Erythroblast (primary cell): Measurements from ENCODE around the gene SLC36A1.

Source experiments
- GATA1 ChIP-seq: IDR thresholded peaks from 2 replicates; pipeline ENCODE4 v1.6.1; 2011; ENCODE audit warnings: low read depth, mild to moderate bottlenecking, control low read depth, low read length, moderate library complexity
- POLR2A ChIP-seq: IDR thresholded peaks from 2 replicates; pipeline ENCODE4 v1.6.1; 2011; ENCODE audit warnings: mild to moderate bottlenecking, low read length

DNA sequence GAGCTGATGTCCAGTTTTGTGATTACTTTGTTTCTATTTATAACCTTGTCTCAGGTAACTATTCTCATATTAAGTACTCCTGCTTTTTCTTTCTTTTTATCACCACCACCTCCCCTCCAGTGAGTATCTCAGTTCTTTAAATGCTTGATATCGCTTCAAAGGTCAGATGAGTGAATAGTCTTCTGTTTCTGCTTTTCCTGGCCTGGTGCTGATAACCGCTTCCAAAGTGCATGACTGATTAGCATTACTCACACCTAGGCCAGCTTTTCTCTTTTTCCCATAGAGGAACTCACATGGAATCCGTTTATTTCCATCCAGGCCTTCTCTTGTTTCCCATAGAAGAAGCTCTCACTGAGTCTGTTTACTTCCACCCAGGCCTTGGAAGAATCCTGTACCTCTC is 3.2 kb downstream of the SLC36A1 start:
- TF ChIP-seq POLR2A (no peak), GATA1 (no peak)
